Effector memory CD4-positive, alpha-beta T cell (primary cell): ENCODE data around the gene FBXL7.

Source experiments
- DNase-seq, 3 donors: peaks; one replicate each; pipeline ENCODE4 v3.0.0-alpha.2; 2020
- H3K27ac ChIP-seq: 2 replicates; pipeline ENCODE4 v1.7.0; 2013; ENCODE audit warnings: mild to moderate bottlenecking, low read length, moderate library complexity; ENCODE audit not compliant: insufficient read depth, poor library complexity, severe bottlenecking
- H3K27me3 ChIP-seq: replicated peaks from 2 replicates; pipeline ENCODE4 v1.7.0; 2013; ENCODE audit warnings: mild to moderate bottlenecking, low read length; ENCODE audit not compliant: insufficient read depth, control insufficient read depth, poor library complexity, severe bottlenecking
- H3K36me3 ChIP-seq: 2 replicates; pipeline ENCODE4 v1.7.0; 2013; ENCODE audit warnings: mild to moderate bottlenecking, low read length, moderate library complexity; ENCODE audit not compliant: control insufficient read depth, insufficient read depth
- H3K4me1 ChIP-seq: 2 replicates; pipeline ENCODE4 v1.7.0; 2013; ENCODE audit warnings: low read length, mild to moderate bottlenecking; ENCODE audit not compliant: control insufficient read depth, insufficient read depth, poor library complexity, severe bottlenecking
- H3K4me3 ChIP-seq: 2 replicates; pipeline ENCODE4 v1.7.0; 2013; ENCODE audit warnings: low read length, low read depth, mild to moderate bottlenecking; ENCODE audit not compliant: insufficient read depth, poor library complexity, severe bottlenecking
- H3K9me3 ChIP-seq: 2 replicates; pipeline ENCODE4 v1.7.0; 2013; ENCODE audit warnings: mild to moderate bottlenecking, low read length, moderate library complexity; ENCODE audit not compliant: control insufficient read depth

The FBXL7 gene

DNA sequence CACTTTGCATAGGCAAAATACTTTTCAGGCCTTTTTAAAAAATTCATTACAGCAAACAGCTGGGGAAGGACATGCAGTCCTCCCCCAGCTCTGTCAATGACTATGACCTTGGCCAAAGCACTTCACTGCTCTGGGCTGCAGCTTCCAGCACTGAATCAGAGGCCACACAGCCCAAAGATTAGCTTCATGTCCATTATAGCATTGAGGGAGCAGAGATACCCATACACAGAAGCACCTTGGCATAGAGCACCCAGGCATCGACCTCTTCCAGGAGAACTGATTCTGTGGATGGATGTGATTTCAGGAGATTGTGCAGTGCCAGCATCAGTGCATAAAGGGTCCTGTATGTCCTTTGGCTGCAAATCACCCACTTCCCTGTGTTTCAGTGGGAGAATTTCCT, 437.7 kb downstream of the FBXL7 start:
- no peak overlapping the region for H3K27ac ChIP-seq
- H3K27me3 ChIP-seq = no peaks in the 10 kb centered on the region
- H3K36me3 ChIP-seq = no peaks in the 10 kb centered on the region
- H3K4me3 ChIP-seq = no peak overlapping the region
- no peak for DNase-seq
- no peaks in the 10 kb centered on the region for H3K9me3 ChIP-seq
- no peaks in the 10 kb centered on the region for H3K4me1 ChIP-seq

DNA sequence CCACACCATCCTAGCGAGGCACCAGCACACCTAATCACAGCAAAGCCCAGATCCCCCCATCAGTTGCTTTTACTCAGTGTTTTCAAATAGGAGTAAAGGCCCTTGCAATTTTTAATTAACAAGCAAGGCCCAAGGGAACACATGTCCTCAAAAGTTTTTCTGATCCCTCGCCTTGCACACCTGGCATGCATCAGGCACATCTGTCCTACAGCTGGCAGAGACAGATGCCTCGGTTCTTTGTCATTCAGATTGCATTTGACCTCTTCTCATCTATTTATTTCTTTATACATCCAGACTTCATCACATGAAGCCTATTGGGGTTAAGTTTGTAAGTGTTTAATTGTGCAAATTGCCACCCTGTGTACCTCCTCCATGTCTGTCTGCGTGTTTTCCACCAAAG, 438.2 kb downstream of the FBXL7 start:
- Histone ChIP-seq H3K27ac (no peak overlapping the region), H3K9me3 (no peaks in the 10 kb centered on the region), H3K4me3 (no peak overlapping the region), H3K27me3 (no peaks in the 10 kb centered on the region), H3K36me3 (no peaks in the 10 kb centered on the region), H3K4me1 (no peaks in the 10 kb centered on the region)
- DNase-seq = no peak

DNA sequence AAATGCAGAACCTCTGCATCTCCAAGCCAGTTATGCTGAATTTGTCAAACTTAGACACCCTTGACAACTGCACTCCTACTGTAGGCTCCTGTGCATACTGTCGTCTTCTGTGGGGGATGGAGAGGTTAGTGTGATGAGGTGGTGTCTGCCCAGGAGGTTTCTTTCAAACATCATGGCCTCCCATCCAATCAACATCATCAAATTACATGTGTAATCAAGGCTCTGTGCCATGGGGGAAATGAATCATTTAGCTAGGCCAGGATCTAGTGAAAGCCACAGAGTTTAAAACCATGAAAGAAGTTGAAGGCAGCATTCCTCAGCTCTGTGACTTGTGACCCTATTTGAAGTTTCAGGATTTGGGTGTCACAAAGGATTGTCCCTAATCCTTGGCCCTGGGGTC, 439.0 kb downstream of the FBXL7 start:
- no peaks in the 10 kb centered on the region for H3K4me1 ChIP-seq
- no peaks in the 10 kb centered on the region for H3K9me3 ChIP-seq
- no peak overlapping the region for H3K27ac ChIP-seq
- no peaks in the 10 kb centered on the region for H3K27me3 ChIP-seq
- H3K36me3 ChIP-seq = no peaks in the 10 kb centered on the region
- no peak overlapping the region for H3K4me3 ChIP-seq
- DNase-seq = no peak

DNA sequence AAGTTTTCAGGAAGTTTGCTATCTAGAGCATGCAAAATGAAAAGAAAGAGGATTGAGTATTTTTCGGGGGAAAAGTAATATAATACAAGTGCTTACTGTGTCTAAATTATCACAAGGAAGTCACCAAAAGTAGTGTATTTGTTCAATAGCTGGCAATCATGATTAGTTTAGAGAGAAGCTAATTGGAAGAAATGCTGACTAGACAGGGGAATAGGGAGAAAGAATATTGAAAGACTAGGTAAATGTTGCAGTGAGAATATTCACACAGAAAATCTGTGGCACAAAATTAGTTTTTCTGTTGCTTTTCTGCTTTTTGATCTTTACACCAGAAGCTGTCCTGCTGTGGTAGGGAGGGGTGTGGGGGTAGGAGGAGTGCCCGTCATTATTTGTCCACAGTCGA, 440.9 kb downstream of the FBXL7 start:
- Histone ChIP-seq H3K4me1 (no peaks in the 10 kb centered on the region), H3K27me3 (no peaks in the 10 kb centered on the region), H3K9me3 (no peaks in the 10 kb centered on the region), H3K4me3 (no peak overlapping the region), H3K27ac (no peak overlapping the region), H3K36me3 (no peaks in the 10 kb centered on the region)
- no peak for DNase-seq

DNA sequence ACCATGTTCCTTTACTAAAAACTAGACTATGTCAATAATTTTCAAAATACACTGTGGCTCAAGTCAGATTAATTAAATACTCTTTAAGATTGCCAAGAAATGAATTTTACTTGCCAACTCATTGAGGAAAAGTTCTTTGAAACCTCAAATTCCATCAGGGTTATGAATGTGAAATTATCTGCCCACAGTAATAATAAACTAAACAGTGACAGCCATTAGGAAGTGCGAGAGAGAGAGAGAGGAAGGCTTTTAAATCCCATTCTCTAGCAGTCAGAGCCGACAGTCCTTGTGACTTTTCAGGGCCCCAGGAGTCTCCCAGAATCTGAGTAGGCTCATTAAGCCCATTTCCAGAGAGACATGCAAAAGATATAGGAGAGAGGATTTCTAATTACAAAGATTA, 443.5 kb downstream of the FBXL7 start:
- DNase-seq = no peak

DNA sequence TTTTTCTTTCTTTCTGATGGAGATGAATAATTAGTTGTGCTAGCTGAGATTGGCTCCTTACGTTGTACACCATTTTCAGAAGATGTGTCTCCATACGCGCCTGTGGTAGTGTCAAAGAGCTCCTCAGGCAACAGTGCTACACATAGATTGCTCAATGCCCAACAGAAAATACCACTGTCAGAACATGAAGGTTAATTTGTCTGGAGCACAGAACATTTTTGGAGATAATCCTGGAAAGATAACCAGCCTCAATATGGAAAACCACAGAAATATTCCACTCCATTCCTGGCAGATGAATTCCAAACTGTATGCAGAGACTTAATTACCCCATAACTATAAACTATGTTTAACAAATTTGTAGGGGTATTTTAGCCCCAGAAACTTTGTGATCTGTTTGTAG, 446.0 kb downstream of the FBXL7 start:
- no peaks in the 10 kb centered on the region for H3K27me3 ChIP-seq
- no peaks in the 10 kb centered on the region for H3K9me3 ChIP-seq
- no peaks in the 10 kb centered on the region for H3K4me1 ChIP-seq
- no peak overlapping the region for H3K4me3 ChIP-seq
- no peaks in the 10 kb centered on the region for H3K36me3 ChIP-seq
- no peak overlapping the region for H3K27ac ChIP-seq
- DNase-seq = no peak

More for the DNA sequence above, 443.5 kb downstream of the FBXL7 start:
- Histone ChIP-seq H3K36me3 (no peaks in the 10 kb centered on the region), H3K27me3 (no peaks in the 10 kb centered on the region), H3K9me3 (no peaks in the 10 kb centered on the region), H3K4me1 (no peaks in the 10 kb centered on the region), H3K4me3 (no peak overlapping the region), H3K27ac (no peak overlapping the region)

DNA sequence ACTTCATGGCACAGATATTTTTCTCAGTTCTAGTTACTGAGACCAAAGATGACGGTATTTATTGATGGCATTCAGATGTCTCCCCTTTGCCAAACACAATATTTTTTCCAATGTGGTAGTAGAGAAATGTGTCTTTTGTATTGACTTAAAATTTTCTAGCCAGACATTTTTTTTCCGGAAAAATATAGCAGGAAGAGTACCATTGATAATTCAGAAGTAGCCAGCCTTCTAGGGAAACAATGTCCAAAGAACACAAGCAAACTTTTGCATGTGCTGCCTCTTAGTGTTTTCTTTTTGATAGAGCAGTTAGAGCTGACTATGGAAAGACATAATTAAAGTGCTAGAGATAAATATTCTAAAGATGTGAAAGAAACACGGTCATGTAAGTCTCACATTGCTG, 448.2 kb downstream of the FBXL7 start:
- Histone ChIP-seq H3K9me3 (no peaks in the 10 kb centered on the region), H3K4me1 (no peaks in the 10 kb centered on the region), H3K4me3 (no peak overlapping the region), H3K36me3 (no peaks in the 10 kb centered on the region), H3K27ac (no peak overlapping the region), H3K27me3 (no peaks in the 10 kb centered on the region)
- DNase-seq = no peak

DNA sequence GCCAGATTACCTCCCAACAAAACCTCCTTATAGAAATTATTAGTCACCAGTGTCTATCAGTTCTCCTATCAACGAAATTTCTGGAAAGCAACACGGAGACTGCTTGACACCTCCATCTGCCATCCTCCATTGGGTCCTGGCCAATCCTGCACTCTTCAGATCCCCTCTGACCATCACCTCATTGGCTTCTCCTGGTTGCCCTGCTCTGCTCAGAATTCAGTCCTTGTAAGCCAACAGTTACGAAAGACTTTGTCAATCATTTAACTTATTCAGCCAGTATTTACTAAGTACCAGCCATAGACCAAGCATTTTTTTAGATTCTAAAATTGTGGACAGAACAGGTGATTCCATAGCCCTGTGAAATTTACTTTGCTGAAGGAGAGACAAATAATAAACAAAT, 451.1 kb downstream of the FBXL7 start:
- DNase-seq = no peak
- no peaks in the 10 kb centered on the region for H3K4me1 ChIP-seq
- H3K27ac ChIP-seq = no peak overlapping the region
- H3K9me3 ChIP-seq = no peaks in the 10 kb centered on the region
- no peak overlapping the region for H3K4me3 ChIP-seq
- H3K36me3 ChIP-seq = no peaks in the 10 kb centered on the region
- no peaks in the 10 kb centered on the region for H3K27me3 ChIP-seq

DNA sequence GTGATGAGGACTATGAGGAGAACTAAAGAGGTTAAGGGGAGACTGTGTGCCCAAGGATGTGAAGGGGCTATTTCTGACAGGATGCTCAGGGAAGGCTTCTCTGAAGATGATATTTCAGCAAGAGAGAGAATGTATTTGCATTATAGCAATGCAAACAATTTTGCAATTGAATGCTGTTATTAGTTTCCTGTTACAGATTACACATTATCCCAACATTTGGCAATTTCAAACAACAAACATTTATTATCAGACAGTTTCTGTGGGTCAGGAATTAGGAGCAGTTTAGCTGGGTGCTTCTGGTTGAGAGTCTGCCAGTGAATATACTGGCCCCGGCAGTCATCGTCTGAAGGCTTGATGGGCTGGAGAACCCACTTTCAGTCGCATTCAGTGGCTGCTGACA, 451.6 kb downstream of the FBXL7 start:
- no peak overlapping the region for H3K27ac ChIP-seq
- no peaks in the 10 kb centered on the region for H3K36me3 ChIP-seq
- no peak overlapping the region for H3K4me3 ChIP-seq
- no peaks in the 10 kb centered on the region for H3K4me1 ChIP-seq
- H3K27me3 ChIP-seq = no peaks in the 10 kb centered on the region
- DNase-seq = no peak
- H3K9me3 ChIP-seq = no peaks in the 10 kb centered on the region

DNA sequence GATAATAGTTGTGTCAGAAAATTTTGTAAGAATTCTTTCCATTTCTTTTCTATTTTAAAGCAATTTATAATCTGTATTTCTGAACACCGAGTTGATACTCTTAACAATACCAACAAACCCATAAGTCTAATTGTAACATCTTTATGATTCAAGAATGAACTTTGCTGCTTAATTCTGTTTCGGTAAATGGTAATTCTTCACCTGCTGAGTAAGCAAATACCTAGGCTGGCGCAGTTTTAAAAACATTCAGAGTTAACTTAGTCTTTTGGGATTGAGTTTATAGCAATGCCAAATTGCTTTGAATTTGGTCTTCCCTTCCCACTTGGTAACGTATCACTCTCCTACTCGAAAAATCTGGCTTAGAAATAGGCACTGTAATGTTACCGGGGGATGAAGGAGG, 456.6 kb downstream of the FBXL7 start:
- H3K27ac ChIP-seq = no peak overlapping the region

DNA sequence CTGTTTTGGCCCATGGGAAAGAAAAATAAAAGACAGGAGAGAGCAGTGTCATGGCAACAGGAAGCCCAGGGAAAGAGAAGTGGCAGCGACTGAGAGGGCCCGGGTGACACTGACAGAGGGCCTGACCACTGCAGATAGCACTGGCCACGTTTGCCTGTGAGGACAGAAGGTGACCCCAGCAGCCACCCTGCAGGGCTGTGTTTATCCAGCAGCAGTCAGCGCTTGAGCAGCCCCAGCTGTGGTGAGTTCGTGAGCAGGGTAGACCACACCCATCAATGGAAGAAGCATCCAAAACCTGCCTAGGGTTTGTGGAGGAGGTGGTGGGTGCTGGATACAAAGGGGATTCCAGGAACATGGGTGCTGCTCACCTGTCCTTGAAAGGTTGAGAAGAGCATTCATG, 457.1 kb downstream of the FBXL7 start:
- no peak for DNase-seq
- Histone ChIP-seq H3K9me3 (no peaks in the 10 kb centered on the region), H3K4me3 (no peak overlapping the region), H3K27ac (no peak overlapping the region), H3K36me3 (no peaks in the 10 kb centered on the region), H3K27me3 (no peaks in the 10 kb centered on the region), H3K4me1 (no peaks in the 10 kb centered on the region)

More for the DNA sequence above, 456.6 kb downstream of the FBXL7 start:
- Histone ChIP-seq H3K36me3 (no peaks in the 10 kb centered on the region), H3K4me1 (no peaks in the 10 kb centered on the region), H3K27me3 (no peaks in the 10 kb centered on the region), H3K4me3 (no peak overlapping the region), H3K9me3 (no peaks in the 10 kb centered on the region)
- DNase-seq = no peak
